Measurements from ENCODE around the gene HGD. TPM values are rescaled to one million over a fixed set of nuclear protein-coding genes. Genes with fewer than 3 reads are reported as not detected.

HGD gene
- total RNA-seq, 1 experiment from 2014 or later = 0.59 TPM

DNA sequence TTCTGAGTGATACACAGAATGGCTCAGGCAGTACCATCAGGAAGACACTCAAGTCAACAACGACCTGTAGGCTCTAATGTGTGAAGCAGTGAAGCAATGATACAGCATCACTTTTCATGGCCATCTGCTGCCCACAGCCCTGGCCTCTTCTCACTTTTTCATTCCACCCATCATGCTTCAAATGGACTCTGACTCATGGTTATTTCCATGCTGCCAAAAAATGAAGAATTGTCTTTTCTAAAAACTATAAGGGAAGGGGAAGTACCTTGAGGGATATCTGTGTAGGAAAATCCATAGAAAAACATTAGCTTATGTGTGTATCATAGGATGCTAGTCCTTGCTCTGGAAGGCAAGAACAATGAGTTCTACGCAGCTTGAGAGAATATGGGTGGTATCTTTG lies 11.5 kb downstream of the HGD start:
- intact Hi-C loops (cut with micrococcal nuclease) = no loop called here
- Histone ChIP-seq H3K27ac (ENCODE audit: low read depth, low read length) (no peak overlapping the region), H3K27me3 (ENCODE audit: insufficient read depth, low read length) (no peaks in the 10 kb centered on the region), H3K9me3 (ENCODE audit: control insufficient read depth in 1 of 2, insufficient read depth in 1 of 2, low read depth in 1 of 2, low read length in 2 of 2) (no peaks in the 10 kb centered on the region), H3K9me2 (ENCODE audit: insufficient read depth) (no peaks in the 10 kb centered on the region), H3K4me2 (ENCODE audit: low read length) (no peak overlapping the region), H3K4me3 (replicated peaks in 1 of 2; ENCODE audit: low read depth in 1 of 2, low read length in 2 of 2) (no peak overlapping the region), H2AFZ (ENCODE audit: low read depth, low read length, poor library complexity, severe bottlenecking) (no peak overlapping the region), H3K79me2 (ENCODE audit: insufficient read depth, low read length) (no peaks in the 10 kb centered on the region), H3K4me1 (ENCODE audit: control insufficient read depth in 1 of 2, insufficient read depth in 2 of 2, low read length in 2 of 2) (no peaks in the 10 kb centered on the region), H3K36me3 (ENCODE audit: control insufficient read depth in 1 of 2, insufficient read depth in 2 of 2, low read length in 2 of 2) (no peaks in the 10 kb centered on the region), H3K9ac (ENCODE audit: low read length) (no peak overlapping the region), H4K20me1 (ENCODE audit: insufficient read depth) (no peaks in the 10 kb centered on the region)
- DNase-seq (ENCODE audit: low read depth, low spot score) = no peak
- BruUV-seq (replicated peaks) = no TSS peak
- ChIA-PET RAD21 (ENCODE audit: low non-redundant PET in 1 of 2, low total read pairs in 2 of 2, uncharacterized antibody in 2 of 2, unreplicated experiment in 2 of 2) (no interaction called here), POLR2A (no interaction called here), CTCF (no interaction called here)
- ATAC-seq = no peak
- TF ChIP-seq, protein P1, sequence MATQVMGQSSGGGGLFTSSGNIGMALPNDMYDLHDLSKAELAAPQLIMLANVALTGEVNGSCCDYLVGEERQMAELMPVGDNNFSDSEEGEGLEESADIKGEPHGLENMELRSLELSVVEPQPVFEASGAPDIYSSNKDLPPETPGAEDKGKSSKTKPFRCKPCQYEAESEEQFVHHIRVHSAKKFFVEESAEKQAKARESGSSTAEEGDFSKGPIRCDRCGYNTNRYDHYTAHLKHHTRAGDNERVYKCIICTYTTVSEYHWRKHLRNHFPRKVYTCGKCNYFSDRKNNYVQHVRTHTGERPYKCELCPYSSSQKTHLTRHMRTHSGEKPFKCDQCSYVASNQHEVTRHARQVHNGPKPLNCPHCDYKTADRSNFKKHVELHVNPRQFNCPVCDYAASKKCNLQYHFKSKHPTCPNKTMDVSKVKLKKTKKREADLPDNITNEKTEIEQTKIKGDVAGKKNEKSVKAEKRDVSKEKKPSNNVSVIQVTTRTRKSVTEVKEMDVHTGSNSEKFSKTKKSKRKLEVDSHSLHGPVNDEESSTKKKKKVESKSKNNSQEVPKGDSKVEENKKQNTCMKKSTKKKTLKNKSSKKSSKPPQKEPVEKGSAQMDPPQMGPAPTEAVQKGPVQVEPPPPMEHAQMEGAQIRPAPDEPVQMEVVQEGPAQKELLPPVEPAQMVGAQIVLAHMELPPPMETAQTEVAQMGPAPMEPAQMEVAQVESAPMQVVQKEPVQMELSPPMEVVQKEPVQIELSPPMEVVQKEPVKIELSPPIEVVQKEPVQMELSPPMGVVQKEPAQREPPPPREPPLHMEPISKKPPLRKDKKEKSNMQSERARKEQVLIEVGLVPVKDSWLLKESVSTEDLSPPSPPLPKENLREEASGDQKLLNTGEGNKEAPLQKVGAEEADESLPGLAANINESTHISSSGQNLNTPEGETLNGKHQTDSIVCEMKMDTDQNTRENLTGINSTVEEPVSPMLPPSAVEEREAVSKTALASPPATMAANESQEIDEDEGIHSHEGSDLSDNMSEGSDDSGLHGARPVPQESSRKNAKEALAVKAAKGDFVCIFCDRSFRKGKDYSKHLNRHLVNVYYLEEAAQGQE (IDR thresholded peaks at IDR 0.05; ENCODE audit: low read depth) = no peak
- no peak for TF ChIP-seq ZFX (IDR thresholded peaks at IDR 0.05)
- TF ChIP-seq, protein P2, sequence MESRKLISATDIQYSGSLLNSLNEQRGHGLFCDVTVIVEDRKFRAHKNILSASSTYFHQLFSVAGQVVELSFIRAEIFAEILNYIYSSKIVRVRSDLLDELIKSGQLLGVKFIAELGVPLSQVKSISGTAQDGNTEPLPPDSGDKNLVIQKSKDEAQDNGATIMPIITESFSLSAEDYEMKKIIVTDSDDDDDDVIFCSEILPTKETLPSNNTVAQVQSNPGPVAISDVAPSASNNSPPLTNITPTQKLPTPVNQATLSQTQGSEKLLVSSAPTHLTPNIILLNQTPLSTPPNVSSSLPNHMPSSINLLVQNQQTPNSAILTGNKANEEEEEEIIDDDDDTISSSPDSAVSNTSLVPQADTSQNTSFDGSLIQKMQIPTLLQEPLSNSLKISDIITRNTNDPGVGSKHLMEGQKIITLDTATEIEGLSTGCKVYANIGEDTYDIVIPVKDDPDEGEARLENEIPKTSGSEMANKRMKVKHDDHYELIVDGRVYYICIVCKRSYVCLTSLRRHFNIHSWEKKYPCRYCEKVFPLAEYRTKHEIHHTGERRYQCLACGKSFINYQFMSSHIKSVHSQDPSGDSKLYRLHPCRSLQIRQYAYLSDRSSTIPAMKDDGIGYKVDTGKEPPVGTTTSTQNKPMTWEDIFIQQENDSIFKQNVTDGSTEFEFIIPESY (IDR thresholded peaks at IDR 0.05; ENCODE audit: extremely low read depth, insufficient replicate concordance, low read length) = no peak
- TF ChIP-seq SRF (IDR thresholded peaks at IDR 0.05; ENCODE audit: low read depth) = no peak
- no peak for TF ChIP-seq YY1 (IDR thresholded peaks at IDR 0.05; ENCODE audit: extremely low read depth, insufficient replicate concordance, low read depth, low read length)
- no peak for TF ChIP-seq EZH2phosphoT487 (IDR thresholded peaks at IDR 0.05; ENCODE audit: borderline replicate concordance)
- no peak for TF ChIP-seq EGR1 (IDR thresholded peaks at IDR 0.05; ENCODE audit: low read depth)
